Dedifferentiated amniotic fluid mesenchymal stem cell (primary cell): Measurements from ENCODE around the gene C5orf52.
"Not testable (repeated sequence)": the region's sequence is repeated elsewhere in the genome, so short reads cannot be mapped to it uniquely, and the experiment has no call there.

ENCODE experiments used
- DNase-seq: peaks from one replicate; pipeline ENCODE4 v3.0.0-alpha.2; 2016; ENCODE audit errors: extremely low spot score

C5orf52 gene

GRCh38 chr5:157722895-157723294 is 51.6 kb downstream of the C5orf52 start:
- not testable (repeated sequence) for DNase-seq

GRCh38 chr5:157726607-157727006 is 55.3 kb downstream of the C5orf52 start:
- DNase-seq: not testable (repeated sequence)

DNA sequence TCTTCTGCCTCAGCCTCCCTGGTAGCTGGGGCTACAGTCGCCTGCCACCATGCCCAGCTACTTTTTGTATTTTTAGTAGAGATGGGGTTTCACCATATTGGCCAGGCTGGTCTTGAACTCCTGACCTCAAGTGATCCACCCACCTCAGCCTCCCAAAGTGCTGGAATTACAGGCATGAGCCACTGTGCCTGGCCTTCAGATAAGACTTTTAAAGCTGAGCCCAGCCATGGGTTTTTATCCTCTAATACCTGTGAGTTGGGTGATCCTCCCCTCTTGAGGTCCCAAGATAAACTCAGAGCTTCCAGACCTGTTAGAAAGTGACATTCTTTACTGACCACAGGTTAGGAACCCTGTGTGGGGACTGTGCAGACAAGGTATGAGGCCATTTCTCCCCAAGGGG is 56.5 kb downstream of the C5orf52 start:
- not testable (repeated sequence) for DNase-seq
